Right forelimb (tissue), 1 donor: Measurements from ENCODE around the gene DEFB116.
"Not testable (repeated sequence)": the region's sequence is repeated elsewhere in the genome, so short reads cannot be mapped to it uniquely, and the experiment has no call there.

ENCODE experiments used
- DNase-seq: peaks from one replicate; pipeline ENCODE4 v3.0.0-alpha.2; 2018

The DEFB116 gene, protein sequence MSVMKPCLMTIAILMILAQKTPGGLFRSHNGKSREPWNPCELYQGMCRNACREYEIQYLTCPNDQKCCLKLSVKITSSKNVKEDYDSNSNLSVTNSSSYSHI

DNA sequence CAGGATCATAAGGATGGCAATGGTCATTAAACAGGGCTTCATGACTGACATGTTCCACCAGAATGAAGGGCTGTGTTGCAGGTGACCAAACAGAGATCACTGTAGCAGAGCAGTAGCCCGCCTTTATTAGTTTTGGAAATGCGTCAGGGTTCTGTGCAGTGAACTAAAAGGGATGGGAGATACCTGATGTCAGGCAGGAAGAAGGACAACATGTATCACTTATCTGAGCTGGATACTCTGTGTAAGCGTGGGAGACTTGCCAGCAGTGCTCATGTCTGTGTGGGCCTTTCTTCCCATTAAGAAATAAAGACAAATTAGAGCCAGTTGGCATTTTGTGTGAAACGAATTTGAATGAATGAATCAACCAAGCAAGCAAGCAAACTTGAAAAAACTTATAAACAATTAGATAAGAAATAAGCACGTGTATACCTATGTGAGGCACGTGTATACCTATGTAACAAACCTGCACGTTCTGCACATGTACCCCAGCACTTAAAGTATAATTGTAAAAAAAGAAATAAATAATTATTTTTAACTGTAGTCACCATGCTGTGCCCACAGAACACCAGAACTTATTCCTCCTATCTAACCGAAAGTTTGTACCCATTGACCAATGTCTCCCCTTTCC is at the start of gene DEFB116:
TSS of gene DEFB116 (minus strand) at position 51 of the 628 bp plus-strand sequence. CDS start at position 51, 0 bp downstream.
- DNase-seq = no peak

DNA sequence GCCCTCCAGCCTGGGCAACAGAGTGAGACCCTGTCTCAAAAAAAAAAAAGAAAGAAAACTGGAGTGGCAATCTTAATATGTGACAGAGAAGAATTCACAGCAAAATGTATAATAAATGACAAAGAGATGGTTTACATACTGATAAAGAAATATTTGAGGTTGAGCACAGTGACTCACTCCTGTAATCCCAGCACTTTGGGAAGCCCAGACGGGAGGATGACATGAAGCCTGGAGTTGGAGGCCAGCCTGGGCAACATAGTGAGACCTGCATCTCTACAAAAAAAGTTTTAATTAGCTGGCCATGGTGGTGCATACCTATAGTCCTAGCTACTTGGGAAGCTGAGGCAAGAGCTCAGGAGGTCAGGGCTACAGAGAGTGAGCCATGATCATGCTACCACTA is 47.6 kb upstream of the DEFB116 start:
- DNase-seq = no peak

DNA sequence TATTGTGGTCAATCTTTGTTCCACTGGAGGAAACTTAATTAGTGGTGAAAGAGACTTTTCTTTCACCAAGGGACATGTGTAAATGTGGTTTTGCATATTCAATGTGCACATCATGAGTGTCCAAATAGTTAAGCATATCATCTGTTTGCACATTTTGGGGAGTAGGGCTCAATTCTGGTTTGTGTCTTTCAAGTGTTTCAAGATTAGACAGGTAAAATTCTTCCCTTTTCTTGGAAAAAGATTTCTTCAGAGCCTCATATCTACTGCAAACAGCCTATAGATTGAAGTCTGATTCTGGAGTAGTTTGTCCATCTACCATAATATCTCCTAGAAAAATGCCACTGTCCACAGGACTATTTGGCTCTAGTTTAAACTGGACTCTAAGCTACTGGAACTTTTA is 33.1 kb upstream of the DEFB116 start:
- DNase-seq = no peak

DNA sequence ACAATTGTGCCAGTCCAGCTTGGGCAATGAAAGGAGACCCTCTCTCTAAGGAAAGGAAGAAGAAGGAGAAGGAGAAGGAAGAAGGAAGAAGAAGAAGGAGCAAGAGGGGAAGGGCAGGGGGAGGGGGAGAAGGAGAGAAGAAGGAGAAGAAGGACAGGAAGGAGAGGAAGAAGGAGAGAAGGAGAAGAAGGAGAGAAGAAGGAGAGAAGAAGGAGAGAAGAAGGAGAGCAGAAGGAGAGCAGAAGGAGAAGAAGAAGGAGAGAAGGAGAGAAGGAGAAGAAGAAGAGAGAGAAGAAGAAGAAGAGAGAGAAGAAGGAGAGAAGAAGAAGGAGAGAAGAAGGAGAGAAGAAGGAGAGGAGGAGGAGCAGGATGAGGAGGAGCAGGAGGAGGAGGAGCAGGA is 22.5 kb upstream of the DEFB116 start:
- no peak for DNase-seq

DNA sequence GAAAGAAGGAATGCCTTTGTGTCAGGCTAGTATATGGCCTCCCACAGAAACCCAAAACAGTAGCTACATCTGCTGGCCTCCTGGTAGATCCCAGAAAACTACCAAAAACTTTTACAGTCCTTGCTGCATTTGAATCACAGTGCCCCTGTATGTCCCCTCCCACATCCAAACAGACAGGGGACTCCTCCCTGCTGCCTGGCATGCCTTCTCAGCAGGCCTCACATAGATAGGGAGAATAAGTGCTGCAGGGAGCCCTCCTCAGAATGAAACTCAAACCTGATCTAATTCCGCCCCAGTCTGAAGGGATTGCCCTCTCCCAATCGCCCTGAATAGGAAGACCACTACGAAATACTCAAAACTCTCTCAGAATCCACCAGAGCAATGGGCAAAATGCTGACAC is 14.1 kb upstream of the DEFB116 start:
- no peak for DNase-seq

DNA sequence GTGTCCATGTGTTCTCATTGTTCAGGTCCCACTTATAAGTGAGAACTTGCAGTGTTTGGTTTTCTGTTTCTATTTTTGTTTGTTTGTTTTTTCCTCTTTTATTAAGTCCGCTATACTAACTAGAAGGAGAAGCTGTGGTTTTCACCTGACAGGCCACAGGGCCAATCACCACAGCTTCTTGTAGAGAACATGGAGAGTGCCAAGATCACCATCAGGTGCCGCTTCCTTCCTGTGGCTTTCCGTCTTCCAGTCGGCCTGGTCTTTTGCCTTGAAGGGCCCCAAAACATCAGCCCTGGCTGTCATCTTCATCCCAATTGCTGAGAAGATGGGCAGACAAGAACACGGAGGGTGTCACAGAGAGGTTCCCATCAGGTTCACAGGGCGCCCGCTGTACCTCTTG is 23.4 kb downstream of the DEFB116 start:
- DNase-seq = not testable (repeated sequence)

DNA sequence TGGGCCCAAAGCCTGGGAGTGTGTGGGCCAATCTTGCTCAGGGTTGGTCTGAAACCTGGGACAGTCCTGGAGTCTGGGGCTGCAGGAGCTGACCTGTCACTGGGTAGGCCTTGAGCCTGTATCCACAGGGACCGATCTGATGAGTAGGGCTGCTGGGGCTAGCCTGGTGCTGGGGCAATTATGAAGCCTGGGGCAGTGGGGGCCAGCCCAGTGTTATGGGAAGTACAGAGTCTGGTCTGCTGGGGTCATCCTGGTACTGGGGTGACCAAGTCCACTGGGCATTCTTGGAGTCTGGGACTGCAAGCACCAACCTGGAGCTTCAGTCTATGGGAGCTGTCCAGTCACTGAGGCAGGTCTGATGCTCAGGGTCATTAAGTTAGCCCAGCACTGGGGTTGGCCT is 30.2 kb downstream of the DEFB116 start:
- DNase-seq = no peak

DNA sequence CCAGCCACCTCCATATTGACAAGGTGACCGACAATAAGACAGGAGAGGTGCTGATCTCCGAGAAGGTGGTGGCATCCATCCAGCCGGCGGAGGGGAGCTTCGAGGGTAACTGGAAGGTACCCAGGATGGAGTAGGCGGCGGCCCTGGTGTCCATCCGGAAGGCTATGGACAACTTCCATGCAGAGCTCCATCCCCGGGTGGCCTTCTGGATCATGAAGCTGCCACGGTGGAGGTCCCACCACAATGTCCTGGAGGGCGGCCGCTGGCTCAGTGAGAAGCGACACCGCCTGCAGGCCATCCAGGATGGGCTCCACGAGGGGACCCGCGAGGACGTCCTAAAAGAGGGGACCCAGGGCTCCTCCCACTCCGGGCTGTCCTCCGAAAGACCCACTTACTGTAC is 33.9 kb downstream of the DEFB116 start:
- DNase-seq = no peak

DNA sequence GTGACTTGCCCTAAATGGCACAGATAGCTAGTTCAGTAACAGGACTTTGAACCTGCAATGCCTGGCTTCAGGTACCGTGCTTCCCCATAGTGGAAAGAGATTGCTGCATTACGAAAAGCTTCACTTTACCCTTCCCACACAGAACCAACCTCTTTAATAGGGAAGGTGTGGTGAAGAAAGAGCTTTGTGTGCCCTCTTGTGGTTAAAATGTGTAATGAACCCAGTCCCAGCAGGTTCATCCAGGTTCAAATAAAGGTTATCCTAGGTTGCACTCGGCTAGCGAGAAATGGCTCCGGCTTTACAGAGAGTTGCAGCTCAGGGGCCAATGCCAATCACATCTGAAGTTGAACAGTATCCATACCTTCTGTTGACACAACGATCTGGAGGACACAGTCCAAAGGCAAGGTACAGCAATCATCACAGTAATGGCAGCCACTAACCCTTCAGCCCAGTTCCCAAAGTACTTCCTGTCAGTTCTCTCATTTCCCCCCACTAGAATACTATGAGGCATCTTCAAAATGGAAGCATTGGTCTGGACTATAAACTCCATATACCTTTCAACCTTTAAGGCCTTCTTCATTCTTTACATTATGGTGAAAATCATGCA is 48.0 kb downstream of the DEFB116 start:
- no peak for DNase-seq

DNA sequence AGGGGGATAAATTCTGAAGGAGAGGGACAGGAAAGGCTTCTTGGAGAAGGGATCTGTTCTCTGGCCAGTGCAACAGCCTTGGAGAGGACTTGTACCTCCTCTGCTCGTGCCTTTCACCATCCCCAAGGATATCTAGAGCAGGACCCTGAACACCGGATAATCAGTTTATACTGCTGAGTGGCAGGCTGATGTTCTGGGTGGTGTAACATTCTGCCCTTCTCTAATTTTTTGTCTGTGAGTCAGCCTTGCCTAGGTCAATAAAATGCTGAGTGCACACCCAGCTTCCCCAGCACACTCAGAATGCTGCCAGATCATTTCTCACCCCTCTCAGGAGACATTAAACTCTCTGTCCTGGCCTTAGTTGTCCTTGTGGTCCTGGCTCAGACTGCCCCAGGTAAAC is 51.0 kb downstream of the DEFB116 start, which contains the start of gene DEFB115:
TSS of gene DEFB115 (plus strand) at position 301 of the 400 bp plus-strand sequence. CDS start at position 301, 0 bp downstream.
- no peak for DNase-seq

DNA sequence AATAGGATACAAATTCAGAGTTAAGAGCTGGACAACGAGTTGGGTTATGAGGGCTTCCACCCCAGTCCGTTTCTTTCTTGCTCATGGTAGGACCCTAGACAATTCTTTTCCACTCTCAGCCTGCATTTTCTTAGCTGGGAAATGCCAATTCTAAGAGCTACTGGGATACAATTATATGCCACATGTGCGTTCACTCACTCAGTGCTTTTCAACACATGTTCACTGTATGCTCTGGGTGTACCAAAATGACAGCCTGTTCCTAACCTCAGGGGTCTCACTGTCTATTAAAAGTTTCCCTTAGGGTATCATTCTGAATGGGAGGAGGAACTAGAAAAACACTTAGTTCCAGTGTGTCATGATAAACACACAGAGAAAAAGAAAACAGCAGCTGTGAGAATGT is 51.4 kb downstream of the DEFB116 start:
- DNase-seq = no peak
